Mesendoderm (in vitro differentiated cells): ENCODE measurements around the gene KDF1.
"Not testable (repeated sequence)": the region's sequence is repeated elsewhere in the genome, so short reads cannot be mapped to it uniquely, and the experiment has no call there.

ENCODE experiments used
- DNase-seq: peaks from one replicate; pipeline ENCODE4 v3.0.0; 2013
- H2AK5ac ChIP-seq: 2 replicates; pipeline ENCODE4 v1.6.1; 2013; ENCODE audit warnings: low read length, inconsistent platforms
- H2BK120ac ChIP-seq: 2 replicates; pipeline ENCODE4 v1.6.1; 2013; ENCODE audit warnings: low read depth, mild to moderate bottlenecking, low read length, moderate library complexity, mixed read lengths
- H2BK15ac ChIP-seq: replicated peaks from 2 replicates; pipeline ENCODE4 v1.6.1; 2013; ENCODE audit warnings: low read depth, mild to moderate bottlenecking, moderate library complexity
- H2BK5ac ChIP-seq: 2 replicates; pipeline ENCODE4 v1.6.1; 2013; ENCODE audit warnings: low read length, inconsistent platforms
- H3K18ac ChIP-seq: 2 replicates; pipeline ENCODE4 v1.6.1; 2013; ENCODE audit warnings: mild to moderate bottlenecking, low read length, mixed read lengths
- H3K23ac ChIP-seq: one replicate; pipeline ENCODE4 v1.6.1; 2013; ENCODE audit warnings: low read length
- H3K27ac ChIP-seq: 2 replicates; pipeline ENCODE4 v1.5.1; 2013; ENCODE audit warnings: low read depth, mild to moderate bottlenecking, inconsistent platforms, low read length, moderate library complexity
- H3K27me3 ChIP-seq: 2 replicates; pipeline ENCODE4 v1.6.1; 2013; ENCODE audit warnings: low read length, control low read depth, mild to moderate bottlenecking, inconsistent platforms; ENCODE audit not compliant: insufficient read depth, poor library complexity
- H3K36me3 ChIP-seq: 2 replicates; pipeline ENCODE4 v1.6.1; 2013; ENCODE audit warnings: low read length, inconsistent platforms; ENCODE audit not compliant: control insufficient read depth, insufficient read depth
- H3K4ac ChIP-seq: one replicate; pipeline ENCODE4 v1.6.1; 2013; ENCODE audit warnings: low read depth, mild to moderate bottlenecking, low read length, moderate library complexity
- H3K4me1 ChIP-seq: 2 replicates; pipeline ENCODE4 v1.6.1; 2013; ENCODE audit warnings: low read depth, low read length, inconsistent platforms; ENCODE audit not compliant: control insufficient read depth
- H3K4me2 ChIP-seq: 2 replicates; pipeline ENCODE4 v1.6.1; 2013; ENCODE audit warnings: low read length
- H3K4me3 ChIP-seq: 2 replicates; pipeline ENCODE4 v1.5.1; 2013; ENCODE audit warnings: mild to moderate bottlenecking, low read length
- H3K56ac ChIP-seq: one replicate; pipeline ENCODE4 v1.6.1; 2013; ENCODE audit warnings: low read length
- H3K79me1 ChIP-seq: 2 replicates; pipeline ENCODE4 v1.6.1; 2013; ENCODE audit warnings: low read length, inconsistent platforms
- H3K79me2 ChIP-seq: 2 replicates; pipeline ENCODE4 v1.6.1; 2013; ENCODE audit warnings: mild to moderate bottlenecking, low read length; ENCODE audit not compliant: control insufficient read depth, insufficient read depth
- H3K9ac ChIP-seq: 2 replicates; pipeline ENCODE4 v1.6.1; 2013; ENCODE audit warnings: low read length, inconsistent platforms
- H4K5ac ChIP-seq: one replicate; pipeline ENCODE4 v1.6.1; 2013; ENCODE audit warnings: low read length
- H4K8ac ChIP-seq: one replicate; pipeline ENCODE4 v1.6.1; 2013; ENCODE audit warnings: low read depth, mild to moderate bottlenecking, control low read depth, low read length, moderate library complexity
- WGBS: extraction: QIAGEN DNeasy Blood & Tissue Kit; methylation state at CpG from one replicate; pipeline ENCODE4 v1.1.7; 2013; ENCODE audit warnings: low lambda C conversion rate, missing lambda C conversion rate; ENCODE audit not compliant: insufficient coverage; ENCODE audit errors: extremely low coverage; 5-methylcytosine and 5-hydroxymethylcytosine counted together

Gene KDF1

GRCh38 chr1:26949266-26949925 is 10.9 kb downstream of the KDF1 start:
- Histone ChIP-seq H2BK5ac (no peak overlapping the region), H3K27me3 (no peaks in the 10 kb centered on the region), H2BK120ac (no peak overlapping the region), H2AK5ac (no peak overlapping the region), H3K9ac (no peak overlapping the region), H3K79me1 (no peaks in the 10 kb centered on the region), H3K4me2 (no peak overlapping the region), H2BK15ac (no peak overlapping the region), H3K23ac (no peak overlapping the region), H3K79me2 (no peaks in the 10 kb centered on the region), H3K4me3 (no peak overlapping the region), H4K5ac (no peak overlapping the region), H3K27ac (no peak overlapping the region), H3K4me1 (no peaks in the 10 kb centered on the region), H3K36me3 (peaks cover 8% of the 10 kb centered on the region), H3K4ac (no peak overlapping the region), H4K8ac (no peak overlapping the region), H3K56ac (no peak overlapping the region), H3K18ac (no peak overlapping the region)
- no CpG with 5 or more reads among the region's 1 CpG for WGBS
- DNase-seq = no peak

DNA sequence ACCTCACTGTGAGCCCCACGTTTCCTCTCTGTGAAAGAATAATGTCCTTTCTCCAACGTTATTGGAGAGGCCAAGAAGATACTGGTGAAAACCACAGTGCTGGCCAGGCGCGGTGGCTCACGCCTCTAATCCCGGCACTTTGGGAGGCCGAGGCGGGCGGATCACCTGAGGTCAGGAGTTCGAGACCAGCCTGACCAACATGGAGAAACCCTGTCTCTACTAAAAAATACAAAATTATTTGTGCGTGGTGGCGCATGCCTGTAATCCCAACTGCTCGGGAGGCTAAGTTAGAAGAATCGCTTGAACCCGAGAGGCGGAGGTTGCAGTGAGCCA is 11.6 kb downstream of the KDF1 start:
- not testable (repeated sequence) for H4K5ac ChIP-seq, H2AK5ac ChIP-seq, H3K23ac ChIP-seq, H3K27ac ChIP-seq, H3K4ac ChIP-seq, H3K18ac ChIP-seq, H3K79me1 ChIP-seq, H3K4me3 ChIP-seq, H3K79me2 ChIP-seq, H3K4me1 ChIP-seq, H3K56ac ChIP-seq, H3K4me2 ChIP-seq, H3K36me3 ChIP-seq, H3K27me3 ChIP-seq, DNase-seq, H2BK120ac ChIP-seq, H2BK15ac ChIP-seq, H4K8ac ChIP-seq, H2BK5ac ChIP-seq, H3K9ac ChIP-seq
- WGBS = no CpG with 5 or more reads among the region's 16 CpGs

DNA sequence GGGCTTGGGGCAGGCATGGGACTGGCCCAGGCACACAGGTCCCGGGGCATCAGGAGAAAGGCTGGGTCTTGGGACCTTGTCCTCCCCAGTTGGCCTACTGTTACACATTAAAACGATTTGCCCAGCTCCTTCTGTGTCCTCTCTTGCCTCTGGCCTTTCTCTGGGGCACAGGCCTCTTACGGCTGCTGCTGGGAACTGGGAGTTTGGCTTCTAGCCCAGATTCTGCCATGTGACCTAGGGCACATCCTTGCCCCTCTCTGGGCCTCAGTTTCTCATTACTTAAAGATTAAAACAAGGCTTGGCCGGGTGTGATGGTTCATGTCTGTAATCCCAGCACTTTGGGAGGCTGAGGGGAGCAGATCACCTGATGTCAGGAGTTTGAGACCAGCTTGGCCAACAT is 14.0 kb downstream of the KDF1 start:
- no CpG with 5 or more reads among the region's 4 CpGs for WGBS
- Histone ChIP-seq H3K9ac (no peak overlapping the region), H4K5ac (no peak overlapping the region), H3K4me2 (no peak overlapping the region), H3K79me1 (no peaks in the 10 kb centered on the region), H3K36me3 (peaks cover 19% of the 10 kb centered on the region), H3K56ac (no peak overlapping the region), H2BK120ac (no peak overlapping the region), H3K23ac (no peak overlapping the region), H3K79me2 (no peaks in the 10 kb centered on the region), H2AK5ac (no peak overlapping the region), H3K27ac (no peak overlapping the region), H4K8ac (no peak overlapping the region), H3K4me1 (no peaks in the 10 kb centered on the region), H2BK15ac (no peak overlapping the region), H2BK5ac (no peak overlapping the region), H3K18ac (no peak overlapping the region), H3K4me3 (no peak overlapping the region), H3K27me3 (no peaks in the 10 kb centered on the region), H3K4ac (no peak overlapping the region)
- no peak for DNase-seq

GRCh38 chr1:26945728-26946127 is 14.5 kb downstream of the KDF1 start:
- no peak overlapping the region for H4K8ac ChIP-seq
- H3K27me3 ChIP-seq = no peaks in the 10 kb centered on the region
- no peak overlapping the region for H3K27ac ChIP-seq
- H3K56ac ChIP-seq = no peak overlapping the region
- no peak overlapping the region for H3K4me2 ChIP-seq
- no peak overlapping the region for H3K18ac ChIP-seq
- H3K4me3 ChIP-seq = no peak overlapping the region
- no CpG with 5 or more reads among the region's 8 CpGs for WGBS
- no peak overlapping the region for H3K23ac ChIP-seq
- DNase-seq = no peak
- no peaks in the 10 kb centered on the region for H3K79me2 ChIP-seq
- no peaks in the 10 kb centered on the region for H3K4me1 ChIP-seq
- no peak overlapping the region for H2BK120ac ChIP-seq
- no peak overlapping the region for H3K9ac ChIP-seq
- H2BK15ac ChIP-seq = no peak overlapping the region
- no peak overlapping the region for H2BK5ac ChIP-seq
- H4K5ac ChIP-seq = no peak overlapping the region
- no peak overlapping the region for H3K4ac ChIP-seq
- H3K79me1 ChIP-seq = no peaks in the 10 kb centered on the region
- peaks cover 19% of the 10 kb centered on the region for H3K36me3 ChIP-seq
- no peak overlapping the region for H2AK5ac ChIP-seq

GRCh38 chr1:26945138-26945537 is 15.1 kb downstream of the KDF1 start:
- Histone ChIP-seq H3K27me3 (no peaks in the 10 kb centered on the region), H4K8ac (no peak overlapping the region), H3K79me1 (no peaks in the 10 kb centered on the region), H3K36me3 (peaks cover 19% of the 10 kb centered on the region), H3K79me2 (no peaks in the 10 kb centered on the region), H3K4me2 (no peak overlapping the region), H2BK120ac (no peak overlapping the region), H3K18ac (no peak overlapping the region), H3K4me1 (no peaks in the 10 kb centered on the region), H3K4ac (no peak overlapping the region), H3K4me3 (no peak overlapping the region), H3K27ac (no peak overlapping the region), H3K23ac (no peak overlapping the region), H2BK5ac (no peak overlapping the region), H4K5ac (no peak overlapping the region), H3K56ac (no peak overlapping the region), H2BK15ac (no peak overlapping the region), H2AK5ac (no peak overlapping the region), H3K9ac (no peak overlapping the region)
- no CpG with 5 or more reads among the region's 2 CpGs for WGBS
- DNase-seq = no peak

DNA sequence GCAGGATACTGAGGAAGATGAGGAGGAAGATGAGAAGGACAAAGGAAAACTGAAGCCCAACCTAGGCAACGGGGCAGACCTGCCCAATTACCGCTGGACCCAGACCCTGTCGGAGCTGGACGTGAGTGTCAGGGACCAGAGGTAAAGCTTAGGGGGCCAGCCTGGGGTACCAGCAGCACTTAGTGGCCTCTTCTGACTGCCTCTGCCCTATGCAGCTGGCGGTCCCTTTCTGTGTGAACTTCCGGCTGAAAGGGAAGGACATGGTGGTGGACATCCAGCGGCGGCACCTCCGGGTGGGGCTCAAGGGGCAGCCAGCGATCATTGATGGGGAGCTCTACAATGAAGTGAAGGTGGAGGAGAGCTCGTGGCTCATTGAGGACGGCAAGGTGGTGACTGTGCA is 17.6 kb downstream of the KDF1 start:
- H3K56ac ChIP-seq = no peak overlapping the region
- H3K27me3 ChIP-seq = no peaks in the 10 kb centered on the region
- no peak overlapping the region for H3K9ac ChIP-seq
- no peak overlapping the region for H2BK120ac ChIP-seq
- no peak overlapping the region for H3K18ac ChIP-seq
- peaks cover 19% of the 10 kb centered on the region for H3K36me3 ChIP-seq
- no peak overlapping the region for H3K4me3 ChIP-seq
- H3K79me2 ChIP-seq = peaks cover 2% of the 10 kb centered on the region
- no peak for DNase-seq
- H3K4me2 ChIP-seq = no peak overlapping the region
- peaks cover 11% of the 10 kb centered on the region for H3K79me1 ChIP-seq
- H4K5ac ChIP-seq = no peak overlapping the region
- no peak overlapping the region for H4K8ac ChIP-seq
- H3K23ac ChIP-seq = no peak overlapping the region
- no CpG with 5 or more reads among the region's 12 CpGs for WGBS
- no peak overlapping the region for H2BK5ac ChIP-seq
- H2AK5ac ChIP-seq = no peak overlapping the region
- no peak overlapping the region for H3K27ac ChIP-seq
- H3K4me1 ChIP-seq = no peaks in the 10 kb centered on the region
- no peak overlapping the region for H2BK15ac ChIP-seq
- no peak overlapping the region for H3K4ac ChIP-seq
